HEK293 (cell line): ENCODE measurements around the gene TET2.

Experiments used
- CTCF ChIA-PET: fragments of 350-600 bp; formaldehyde crosslinking; extraction: SDS; loops from one replicate; lab custom pipeline; 2021; ENCODE audit warnings: antibody characterized with exemption; lab: Yijun Ruan, JAX
- POLR2A ChIA-PET: fragments of 300-600 bp; formaldehyde crosslinking; extraction: SDS; loops from one replicate; lab custom pipeline; 2020; ENCODE audit warnings: antibody characterized with exemption, inconsistent platforms; lab: Yijun Ruan, JAX
- H3K27ac ChIP-seq: fragments of 200-500 bp; sonication (Bioruptor generic); 2 replicates; pipeline ENCODE4 v1.5.1; 2014; ENCODE audit warnings: low read depth, low read length, control low read depth, inconsistent platforms; ENCODE audit errors: extremely low read depth
- H3K36me3 ChIP-seq, 2 experiments: fragments of 200-500 bp in 1 of 2; sonication (Bioruptor generic) in 1 of 2; 1 replicate in 1 of 2; 2 replicates in 1 of 2; pipeline ENCODE4 v1.5.1; 2014 to 2017; ENCODE audit warnings: inconsistent platforms in 2 of 2, low read length in 2 of 2; ENCODE audit not compliant: control insufficient read depth in 2 of 2, insufficient read depth in 1 of 2
- H3K4me1 ChIP-seq: fragments of 200-500 bp; sonication (Bioruptor generic); 2 replicates; pipeline ENCODE4 v1.5.1; 2014; ENCODE audit warnings: mild to moderate bottlenecking, low read length, inconsistent platforms; ENCODE audit not compliant: control insufficient read depth, insufficient read depth
- H3K4me3 ChIP-seq: 2 replicates; pipeline ENCODE4 v1.5.1; 2011; ENCODE audit warnings: low read depth, mild to moderate bottlenecking, control low read depth, low read length, moderate library complexity
- H3K9me3 ChIP-seq: fragments of 200-500 bp; sonication (Bioruptor generic); 2 replicates; pipeline ENCODE4 v1.5.1; 2014; ENCODE audit warnings: low read depth, low read length, inconsistent platforms; ENCODE audit not compliant: control insufficient read depth, insufficient read depth
- KLF9 ChIP-seq: fragments of 450-650 bp; formaldehyde crosslinking; IDR thresholded peaks from 2 replicates; pipeline ENCODE4 v1.5.1; 2016; ENCODE audit warnings: missing biosample characterization, missing genetic modification characterization, low read depth
- ZBTB17 ChIP-seq: fragments of 450-650 bp; formaldehyde crosslinking; IDR thresholded peaks from 2 replicates; pipeline ENCODE4 v1.5.1; 2016; ENCODE audit warnings: missing biosample characterization, missing genetic modification characterization
- ZNF133 ChIP-seq: fragments of 450-650 bp; formaldehyde crosslinking; IDR thresholded peaks from 2 replicates; pipeline ENCODE4 v1.5.1; 2016; ENCODE audit warnings: missing biosample characterization, missing genetic modification characterization
- ZNF169 ChIP-seq: fragments of 450-650 bp; formaldehyde crosslinking; IDR thresholded peaks from 2 replicates; pipeline ENCODE4 v1.5.1; 2016; ENCODE audit warnings: missing biosample characterization, missing genetic modification characterization
- ZNF416 ChIP-seq: fragments of 450-650 bp; formaldehyde crosslinking; IDR thresholded peaks from 2 replicates; pipeline ENCODE4 v1.5.1; 2016; ENCODE audit warnings: missing biosample characterization, missing genetic modification characterization
- ZNF624 ChIP-seq: fragments of 450-650 bp; formaldehyde crosslinking; IDR thresholded peaks from 2 replicates; pipeline ENCODE4 v1.5.1; 2017; ENCODE audit warnings: missing biosample characterization, missing genetic modification characterization
- ZNF701 ChIP-seq: fragments of 450-650 bp; formaldehyde crosslinking; IDR thresholded peaks from 2 replicates; pipeline ENCODE4 v1.5.1; 2016; ENCODE audit warnings: missing biosample characterization, missing genetic modification characterization
- ZNF76 ChIP-seq: fragments of 450-650 bp; formaldehyde crosslinking; IDR thresholded peaks from 2 replicates; pipeline ENCODE4; 2016; ENCODE audit warnings: low read depth, missing biosample characterization, missing genetic modification characterization, borderline replicate concordance
- ZNF830 ChIP-seq: fragments of 450-650 bp; IDR thresholded peaks from 2 replicates; pipeline ENCODE4 v1.5.0; 2018; ENCODE audit warnings: missing biosample characterization, missing genetic modification characterization, low read depth, mild to moderate bottlenecking, moderate library complexity
- ZXDB ChIP-seq: fragments of 450-650 bp; formaldehyde crosslinking; IDR thresholded peaks from 2 replicates; pipeline ENCODE4 v1.5.1; 2016; ENCODE audit warnings: missing biosample characterization, missing genetic modification characterization
- TF ChIP-seq, protein P1 (sequence below): fragments of 450-650 bp; formaldehyde crosslinking; IDR thresholded peaks from 2 replicates; pipeline ENCODE4 v1.5.1; 2016; ENCODE audit warnings: missing biosample characterization, missing genetic modification characterization
- TF ChIP-seq, protein P2 (sequence below): fragments of 450-650 bp; formaldehyde crosslinking; IDR thresholded peaks from 2 replicates; pipeline ENCODE4 v1.5.1; 2016; ENCODE audit warnings: missing biosample characterization, missing genetic modification characterization
- TF ChIP-seq, protein P3 (sequence below): fragments of 450-650 bp; formaldehyde crosslinking; IDR thresholded peaks from 2 replicates; pipeline ENCODE4 v1.5.1; 2016; ENCODE audit warnings: missing biosample characterization, missing genetic modification characterization
- TF ChIP-seq, protein P4 (sequence below): fragments of 450-650 bp; formaldehyde crosslinking; IDR thresholded peaks from 2 replicates; pipeline ENCODE4 v1.5.0; 2017; ENCODE audit warnings: missing biosample characterization, missing genetic modification characterization, borderline replicate concordance
- TF ChIP-seq, protein P5 (sequence below): fragments of 450-650 bp; formaldehyde crosslinking; IDR thresholded peaks from 2 replicates; pipeline ENCODE4 v1.5.1; 2016; ENCODE audit warnings: missing biosample characterization, missing genetic modification characterization
- TF ChIP-seq, protein P6 (sequence below): fragments of 450-650 bp; formaldehyde crosslinking; IDR thresholded peaks from 2 replicates; pipeline ENCODE4 v1.5.1; 2016; ENCODE audit warnings: missing biosample characterization, missing genetic modification characterization
- TF ChIP-seq, protein P7 (sequence below): fragments of 450-650 bp; formaldehyde crosslinking; IDR thresholded peaks from 2 replicates; pipeline ENCODE4 v1.5.1; 2016; ENCODE audit warnings: missing biosample characterization, missing genetic modification characterization

TET2 gene

DNA sequence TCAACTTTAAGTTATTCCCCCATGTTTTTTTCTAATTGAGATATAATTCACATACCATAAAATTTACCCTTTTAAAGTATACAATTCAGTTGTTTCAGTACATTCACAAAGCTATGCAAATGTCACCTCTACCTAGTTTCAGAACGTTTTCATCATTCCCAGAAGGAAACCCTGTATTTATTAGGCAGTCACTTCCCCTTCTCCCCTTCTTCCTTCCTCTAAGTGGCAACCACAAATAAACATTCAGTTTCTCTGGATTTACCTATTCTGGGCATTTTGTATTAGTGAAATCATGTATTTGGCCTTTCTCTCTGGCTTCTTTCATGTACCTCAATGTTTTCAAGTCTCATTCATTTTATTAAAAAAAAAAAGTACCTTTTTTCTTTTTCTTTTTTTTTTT lies 101.9 kb downstream of the TET2 start:
- no peak overlapping the region for H3K4me3 ChIP-seq
- H3K27ac ChIP-seq = no peak overlapping the region
- no peaks in the 10 kb centered on the region for H3K4me1 ChIP-seq
- ChIA-PET CTCF (no interaction called here), POLR2A (no interaction called here)
- peaks cover 0 to 6% of the 10 kb centered on the region in 2 experiments; a peak in 1 of 3 replicates for H3K36me3 ChIP-seq
- TF ChIP-seq, protein P1, sequence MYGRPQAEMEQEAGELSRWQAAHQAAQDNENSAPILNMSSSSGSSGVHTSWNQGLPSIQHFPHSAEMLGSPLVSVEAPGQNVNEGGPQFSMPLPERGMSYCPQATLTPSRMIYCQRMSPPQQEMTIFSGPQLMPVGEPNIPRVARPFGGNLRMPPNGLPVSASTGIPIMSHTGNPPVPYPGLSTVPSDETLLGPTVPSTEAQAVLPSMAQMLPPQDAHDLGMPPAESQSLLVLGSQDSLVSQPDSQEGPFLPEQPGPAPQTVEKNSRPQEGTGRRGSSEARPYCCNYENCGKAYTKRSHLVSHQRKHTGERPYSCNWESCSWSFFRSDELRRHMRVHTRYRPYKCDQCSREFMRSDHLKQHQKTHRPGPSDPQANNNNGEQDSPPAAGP (tag by site-specific recombination) = no peak
- TF ChIP-seq ZBTB17 (tag by site-specific recombination) = no peak
- TF ChIP-seq, protein P2, sequence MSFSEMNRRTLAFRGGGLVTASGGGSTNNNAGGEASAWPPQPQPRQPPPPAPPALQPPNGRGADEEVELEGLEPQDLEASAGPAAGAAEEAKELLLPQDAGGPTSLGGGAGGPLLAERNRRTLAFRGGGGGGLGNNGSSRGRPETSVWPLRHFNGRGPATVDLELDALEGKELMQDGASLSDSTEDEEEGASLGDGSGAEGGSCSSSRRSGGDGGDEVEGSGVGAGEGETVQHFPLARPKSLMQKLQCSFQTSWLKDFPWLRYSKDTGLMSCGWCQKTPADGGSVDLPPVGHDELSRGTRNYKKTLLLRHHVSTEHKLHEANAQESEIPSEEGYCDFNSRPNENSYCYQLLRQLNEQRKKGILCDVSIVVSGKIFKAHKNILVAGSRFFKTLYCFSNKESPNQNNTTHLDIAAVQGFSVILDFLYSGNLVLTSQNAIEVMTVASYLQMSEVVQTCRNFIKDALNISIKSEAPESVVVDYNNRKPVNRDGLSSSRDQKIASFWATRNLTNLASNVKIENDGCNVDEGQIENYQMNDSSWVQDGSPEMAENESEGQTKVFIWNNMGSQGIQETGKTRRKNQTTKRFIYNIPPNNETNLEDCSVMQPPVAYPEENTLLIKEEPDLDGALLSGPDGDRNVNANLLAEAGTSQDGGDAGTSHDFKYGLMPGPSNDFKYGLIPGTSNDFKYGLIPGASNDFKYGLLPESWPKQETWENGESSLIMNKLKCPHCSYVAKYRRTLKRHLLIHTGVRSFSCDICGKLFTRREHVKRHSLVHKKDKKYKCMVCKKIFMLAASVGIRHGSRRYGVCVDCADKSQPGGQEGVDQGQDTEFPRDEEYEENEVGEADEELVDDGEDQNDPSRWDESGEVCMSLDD (tag by site-specific recombination) = no peak
- H3K9me3 ChIP-seq = no peaks in the 10 kb centered on the region

DNA sequence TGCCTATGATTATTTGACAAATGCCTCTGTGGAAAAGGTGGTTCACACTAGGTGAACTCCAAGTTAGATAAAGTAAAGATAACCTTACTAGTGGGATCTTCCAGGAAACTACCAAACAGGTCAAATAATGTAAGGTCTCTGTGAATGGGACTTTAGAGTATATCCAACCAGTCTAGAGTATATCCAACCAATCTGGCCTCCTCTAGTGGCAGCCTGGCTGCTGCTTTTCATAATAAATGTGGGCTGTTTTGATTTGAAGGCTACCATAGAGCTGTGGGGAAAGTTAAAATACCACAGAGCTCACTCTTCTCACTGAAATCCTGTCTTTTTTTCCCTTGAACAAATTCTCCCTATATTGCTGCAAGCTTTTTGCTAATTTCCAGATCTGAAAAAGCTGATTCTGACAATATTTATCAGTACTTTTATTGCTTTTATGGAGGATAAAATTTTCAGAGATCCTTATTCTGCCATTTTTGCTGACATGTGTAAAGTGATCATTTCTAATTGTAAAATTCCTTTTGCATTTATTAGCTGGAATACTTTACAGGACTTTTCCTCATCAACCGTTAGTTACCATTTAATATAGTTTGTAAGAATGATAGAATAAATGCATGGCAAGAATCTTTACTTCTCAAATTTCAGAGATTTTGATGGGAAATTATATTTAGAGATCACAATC lies 111.3 kb downstream of the TET2 start:
- Histone ChIP-seq H3K4me1 (no peaks in the 10 kb centered on the region), H3K4me3 (no peak overlapping the region), H3K36me3 (peaks cover 0 to 6% of the 10 kb centered on the region in 2 experiments; a peak in 1 of 3 replicates), H3K27ac (no peak overlapping the region), H3K9me3 (no peaks in the 10 kb centered on the region)
- TF ChIP-seq, protein P3, sequence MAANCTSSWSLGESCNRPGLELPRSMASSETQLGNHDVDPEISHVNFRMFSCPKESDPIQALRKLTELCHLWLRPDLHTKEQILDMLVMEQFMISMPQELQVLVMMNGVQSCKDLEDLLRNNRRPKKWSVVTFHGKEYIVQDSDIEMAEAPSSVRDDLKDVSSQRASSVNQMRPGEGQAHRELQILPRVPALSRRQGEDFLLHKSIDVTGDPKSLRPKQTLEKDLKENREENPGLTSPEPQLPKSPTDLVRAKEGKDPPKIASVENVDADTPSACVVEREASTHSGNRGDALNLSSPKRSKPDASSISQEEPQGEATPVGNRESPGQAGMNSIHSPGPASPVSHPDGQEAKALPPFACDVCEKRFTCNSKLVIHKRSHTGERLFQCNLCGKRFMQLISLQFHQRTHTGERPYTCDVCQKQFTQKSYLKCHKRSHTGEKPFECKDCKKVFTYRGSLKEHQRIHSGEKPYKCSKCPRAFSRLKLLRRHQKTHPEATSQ = no peak
- TF ChIP-seq ZNF830 (tag by site-specific recombination) = no peak
- ChIA-PET CTCF (no interaction called here), POLR2A (no interaction called here)

DNA sequence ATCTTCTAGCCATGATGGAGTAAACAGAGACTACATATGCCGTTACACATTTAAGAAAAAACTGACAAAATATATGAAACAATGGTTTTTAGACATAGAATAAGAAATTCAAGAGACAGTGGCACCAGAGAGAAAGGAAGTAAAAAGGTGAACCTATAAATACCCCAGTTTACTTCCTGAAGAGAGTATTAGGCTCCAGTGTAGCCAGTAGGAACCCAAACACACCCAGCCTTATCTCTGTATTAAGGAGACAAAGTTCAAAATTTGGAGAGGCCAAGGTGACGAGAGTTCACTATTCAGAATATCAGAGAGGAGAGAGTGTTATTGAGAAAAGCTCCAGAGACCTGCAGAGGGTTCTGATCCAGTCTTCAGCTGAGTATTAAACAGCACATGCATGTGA lies 119.0 kb downstream of the TET2 start:
- H3K4me3 ChIP-seq = no peak overlapping the region
- ChIA-PET CTCF (no interaction called here), POLR2A (no interaction called here)
- peaks cover 0 to 15% of the 10 kb centered on the region in 2 experiments; a peak in 2 of 3 replicates for H3K36me3 ChIP-seq
- H3K4me1 ChIP-seq = no peaks in the 10 kb centered on the region
- H3K27ac ChIP-seq = no peak overlapping the region
- H3K9me3 ChIP-seq = no peaks in the 10 kb centered on the region
- no peak for TF ChIP-seq KLF9
- no peak for TF ChIP-seq ZNF76
- no peak for TF ChIP-seq ZNF169 (tag by site-specific recombination)
- TF ChIP-seq, protein P4, sequence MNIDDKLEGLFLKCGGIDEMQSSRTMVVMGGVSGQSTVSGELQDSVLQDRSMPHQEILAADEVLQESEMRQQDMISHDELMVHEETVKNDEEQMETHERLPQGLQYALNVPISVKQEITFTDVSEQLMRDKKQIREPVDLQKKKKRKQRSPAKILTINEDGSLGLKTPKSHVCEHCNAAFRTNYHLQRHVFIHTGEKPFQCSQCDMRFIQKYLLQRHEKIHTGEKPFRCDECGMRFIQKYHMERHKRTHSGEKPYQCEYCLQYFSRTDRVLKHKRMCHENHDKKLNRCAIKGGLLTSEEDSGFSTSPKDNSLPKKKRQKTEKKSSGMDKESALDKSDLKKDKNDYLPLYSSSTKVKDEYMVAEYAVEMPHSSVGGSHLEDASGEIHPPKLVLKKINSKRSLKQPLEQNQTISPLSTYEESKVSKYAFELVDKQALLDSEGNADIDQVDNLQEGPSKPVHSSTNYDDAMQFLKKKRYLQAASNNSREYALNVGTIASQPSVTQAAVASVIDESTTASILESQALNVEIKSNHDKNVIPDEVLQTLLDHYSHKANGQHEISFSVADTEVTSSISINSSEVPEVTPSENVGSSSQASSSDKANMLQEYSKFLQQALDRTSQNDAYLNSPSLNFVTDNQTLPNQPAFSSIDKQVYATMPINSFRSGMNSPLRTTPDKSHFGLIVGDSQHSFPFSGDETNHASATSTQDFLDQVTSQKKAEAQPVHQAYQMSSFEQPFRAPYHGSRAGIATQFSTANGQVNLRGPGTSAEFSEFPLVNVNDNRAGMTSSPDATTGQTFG (tag by site-specific recombination) = no peak
- TF ChIP-seq, protein P5, sequence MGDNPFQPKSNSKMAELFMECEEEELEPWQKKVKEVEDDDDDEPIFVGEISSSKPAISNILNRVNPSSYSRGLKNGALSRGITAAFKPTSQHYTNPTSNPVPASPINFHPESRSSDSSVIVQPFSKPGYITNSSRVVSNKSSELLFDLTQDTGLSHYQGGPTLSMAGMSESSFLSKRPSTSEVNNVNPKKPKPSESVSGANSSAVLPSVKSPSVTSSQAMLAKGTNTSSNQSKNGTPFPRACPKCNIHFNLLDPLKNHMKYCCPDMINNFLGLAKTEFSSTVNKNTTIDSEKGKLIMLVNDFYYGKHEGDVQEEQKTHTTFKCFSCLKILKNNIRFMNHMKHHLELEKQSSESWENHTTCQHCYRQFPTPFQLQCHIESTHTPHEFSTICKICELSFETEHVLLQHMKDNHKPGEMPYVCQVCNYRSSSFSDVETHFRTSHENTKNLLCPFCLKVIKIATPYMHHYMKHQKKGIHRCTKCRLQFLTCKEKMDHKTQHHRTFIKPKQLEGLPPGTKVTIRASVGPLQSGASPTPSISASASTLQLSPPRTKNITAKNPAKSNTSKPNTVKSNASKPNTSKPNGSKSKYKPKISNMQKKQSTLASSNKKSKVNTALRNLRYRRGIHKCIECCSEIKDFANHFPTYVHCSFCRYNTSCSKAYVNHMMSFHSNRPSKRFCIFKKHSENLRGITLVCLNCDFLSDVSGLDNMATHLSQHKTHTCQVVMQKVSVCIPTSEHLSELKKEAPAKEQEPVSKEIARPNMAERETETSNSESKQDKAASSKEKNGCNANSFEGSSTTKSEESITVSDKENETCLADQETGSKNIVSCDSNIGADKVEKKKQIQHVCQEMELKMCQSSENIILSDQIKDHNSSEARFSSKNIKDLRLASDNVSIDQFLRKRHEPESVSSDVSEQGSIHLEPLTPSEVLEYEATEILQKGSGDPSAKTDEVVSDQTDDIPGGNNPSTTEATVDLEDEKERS (tag by site-specific recombination) = no peak
- TF ChIP-seq, protein P6, sequence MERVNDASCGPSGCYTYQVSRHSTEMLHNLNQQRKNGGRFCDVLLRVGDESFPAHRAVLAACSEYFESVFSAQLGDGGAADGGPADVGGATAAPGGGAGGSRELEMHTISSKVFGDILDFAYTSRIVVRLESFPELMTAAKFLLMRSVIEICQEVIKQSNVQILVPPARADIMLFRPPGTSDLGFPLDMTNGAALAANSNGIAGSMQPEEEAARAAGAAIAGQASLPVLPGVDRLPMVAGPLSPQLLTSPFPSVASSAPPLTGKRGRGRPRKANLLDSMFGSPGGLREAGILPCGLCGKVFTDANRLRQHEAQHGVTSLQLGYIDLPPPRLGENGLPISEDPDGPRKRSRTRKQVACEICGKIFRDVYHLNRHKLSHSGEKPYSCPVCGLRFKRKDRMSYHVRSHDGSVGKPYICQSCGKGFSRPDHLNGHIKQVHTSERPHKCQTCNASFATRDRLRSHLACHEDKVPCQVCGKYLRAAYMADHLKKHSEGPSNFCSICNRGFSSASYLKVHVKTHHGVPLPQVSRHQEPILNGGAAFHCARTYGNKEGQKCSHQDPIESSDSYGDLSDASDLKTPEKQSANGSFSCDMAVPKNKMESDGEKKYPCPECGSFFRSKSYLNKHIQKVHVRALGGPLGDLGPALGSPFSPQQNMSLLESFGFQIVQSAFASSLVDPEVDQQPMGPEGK = no peak
- no peak for TF ChIP-seq ZNF624 (tag by site-specific recombination)
- TF ChIP-seq ZNF416 = no peak
- TF ChIP-seq ZNF701 (tag by site-specific recombination) = no peak
- TF ChIP-seq, protein P7, sequence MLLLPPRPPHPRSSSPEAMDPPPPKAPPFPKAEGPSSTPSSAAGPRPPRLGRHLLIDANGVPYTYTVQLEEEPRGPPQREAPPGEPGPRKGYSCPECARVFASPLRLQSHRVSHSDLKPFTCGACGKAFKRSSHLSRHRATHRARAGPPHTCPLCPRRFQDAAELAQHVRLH = no peak
- no peak for TF ChIP-seq ZNF133 (tag by site-specific recombination)
- no peak for TF ChIP-seq ZXDB (tag by site-specific recombination)
